Loucy (cell line): Measurements from ENCODE around the gene MCTP2.

ENCODE experiments used
- H2AFZ ChIP-seq: fragments of 200-600 bp; sonication (generic); 2 replicates; pipeline ENCODE4 v1.6.0; 2016; ENCODE audit warnings: antibody characterized with exemption, mild to moderate bottlenecking, low read length, moderate library complexity
- H3F3A ChIP-seq: fragments of 200-600 bp; 2 replicates; pipeline ENCODE4 v1.6.0; 2016; ENCODE audit warnings: antibody characterized with exemption, low read depth, mild to moderate bottlenecking
- H3K27me3 ChIP-seq: fragments of 200-600 bp; sonication (generic); 2 replicates; pipeline ENCODE4 v1.6.1; 2014; ENCODE audit warnings: low read length, mild to moderate bottlenecking; ENCODE audit not compliant: insufficient read depth, poor library complexity, severe bottlenecking
- H3K36me3 ChIP-seq: fragments of 200-600 bp; sonication (generic); 2 replicates; pipeline ENCODE4 v1.6.1; 2016; ENCODE audit warnings: low read length; ENCODE audit not compliant: insufficient read depth
- H3K4me1 ChIP-seq: fragments of 200-600 bp; sonication (generic); 2 replicates; pipeline ENCODE4 v1.5.1; 2014; ENCODE audit warnings: low read length, mild to moderate bottlenecking; ENCODE audit not compliant: insufficient read depth, poor library complexity, severe bottlenecking
- H3K4me2 ChIP-seq: fragments of 200-600 bp; sonication (generic); 2 replicates; pipeline ENCODE4 v1.6.0; 2014; ENCODE audit warnings: antibody characterized with exemption, low read length, low read depth, mild to moderate bottlenecking; ENCODE audit not compliant: poor library complexity, severe bottlenecking
- H3K4me3 ChIP-seq: fragments of 200-600 bp; sonication (generic); 2 replicates; pipeline ENCODE4 v1.5.1; 2014; ENCODE audit warnings: low read length, mild to moderate bottlenecking, mixed read lengths; ENCODE audit not compliant: poor library complexity, severe bottlenecking
- H3K79me2 ChIP-seq: fragments of 200-600 bp; sonication (generic); 2 replicates; pipeline ENCODE4 v1.6.1; 2014; ENCODE audit warnings: low read length; ENCODE audit not compliant: insufficient read depth
- H3K9ac ChIP-seq: fragments of 200-600 bp; sonication (generic); 2 replicates; pipeline ENCODE4 v1.6.0; 2014; ENCODE audit warnings: mild to moderate bottlenecking, low read depth, low read length, moderate library complexity; ENCODE audit not compliant: poor library complexity, severe bottlenecking
- H3K9me2 ChIP-seq: fragments of 200-600 bp; sonication (generic); replicated peaks from 2 replicates; pipeline ENCODE4 v1.6.1; 2016; ENCODE audit warnings: low read depth, low read length, mixed read lengths
- H3K9me3 ChIP-seq: fragments of 200-600 bp; sonication (generic); 2 replicates; pipeline ENCODE4 v1.6.1; 2014; ENCODE audit warnings: mild to moderate bottlenecking, antibody characterized with exemption, low read length, low read depth; ENCODE audit not compliant: insufficient read depth
- H4K20me1 ChIP-seq: fragments of 200-600 bp; sonication (generic); 2 replicates; pipeline ENCODE4 v1.6.0; 2014; ENCODE audit warnings: antibody characterized with exemption, low read length, mild to moderate bottlenecking; ENCODE audit not compliant: insufficient read depth, poor library complexity, severe bottlenecking
- CTCF ChIP-seq: fragments of 200-600 bp; sonication (generic); conservative IDR thresholded peaks from 2 replicates; pipeline ENCODE4 v1.5.1; 2014; ENCODE audit warnings: mild to moderate bottlenecking, antibody characterized with exemption, low read length
- EZH2phosphoT487 ChIP-seq: fragments of 200-600 bp; IDR thresholded peaks from 2 replicates; pipeline ENCODE4 v1.6.1; 2018; ENCODE audit warnings: antibody characterized with exemption, mild to moderate bottlenecking, moderate library complexity, borderline replicate concordance

MCTP2 gene

GRCh38 chr15:94386351-94386750 lies 155.0 kb downstream of the MCTP2 start:
- Histone ChIP-seq H3K9ac (no peak overlapping the region), H3K27me3 (no peaks in the 10 kb centered on the region), H2AFZ (no peak overlapping the region), H3F3A (no peaks in the 10 kb centered on the region), H3K4me3 (no peak overlapping the region), H3K9me2 (no peaks in the 10 kb centered on the region), H3K4me2 (no peak overlapping the region), H3K9me3 (no peaks in the 10 kb centered on the region), H3K79me2 (no peaks in the 10 kb centered on the region), H3K36me3 (peaks cover 93% of the 10 kb centered on the region), H4K20me1 (peaks cover 16% of the 10 kb centered on the region), H3K4me1 (peaks cover 12% of the 10 kb centered on the region)
- no peak for TF ChIP-seq CTCF
- no peak for TF ChIP-seq EZH2phosphoT487

- peaks cover 10% of the 10 kb centered on the region for H4K20me1 ChIP-seq
- H2AFZ ChIP-seq: no peak overlapping the region
- H3K9ac ChIP-seq: no peak overlapping the region
- no peak; the same call in 1 of the 2 replicates for TF ChIP-seq CTCF
- TF ChIP-seq EZH2phosphoT487: no peak
- no peaks in the 10 kb centered on the region for H3K9me2 ChIP-seq
- peaks cover 89% of the 10 kb centered on the region for H3K36me3 ChIP-seq
- H3K27me3 ChIP-seq: no peaks in the 10 kb centered on the region
- H3K79me2 ChIP-seq: no peaks in the 10 kb centered on the region
- peak overlapping the region; percentile 43 for H3K4me2 ChIP-seq
- no peak overlapping the region for H3K4me3 ChIP-seq
- H3K4me1 ChIP-seq: peaks cover 12% of the 10 kb centered on the region
- H3F3A ChIP-seq: no peaks in the 10 kb centered on the region
- no peaks in the 10 kb centered on the region for H3K9me3 ChIP-seq
Measured at GRCh38 chr15:94387442-94387841, 156.1 kb downstream of the MCTP2 start.

GRCh38 chr15:94387849-94388441 lies 156.6 kb downstream of the MCTP2 start:
- Histone ChIP-seq H3K27me3 (no peaks in the 10 kb centered on the region), H2AFZ (no peak overlapping the region), H3F3A (no peaks in the 10 kb centered on the region), H3K9ac (no peak overlapping the region), H4K20me1 (peaks cover 10% of the 10 kb centered on the region), H3K9me2 (no peaks in the 10 kb centered on the region), H3K4me2 (peak overlapping the region; percentile 43), H3K79me2 (no peaks in the 10 kb centered on the region), H3K4me3 (peak overlapping the region; percentile 8), H3K36me3 (peaks cover 86% of the 10 kb centered on the region), H3K9me3 (no peaks in the 10 kb centered on the region), H3K4me1 (peaks cover 12% of the 10 kb centered on the region)
- TF ChIP-seq EZH2phosphoT487 (no peak), CTCF (no peak)
